Small intestine (tissue), 7 donors: ENCODE results near the gene TFB1M. TPM values are rescaled to one million over a fixed set of nuclear protein-coding genes. Genes with fewer than 3 reads are reported as not detected.

ENCODE experiments used
- DNase-seq, 2 donors: peaks; one replicate each; pipeline versions ENCODE4 v3.0.0 to v3.0.0-alpha.2; 2013
- FAIRE-seq: peaks from 2 replicates; lab custom pipeline; 2012; peaks lifted over from hg19 to GRCh38; lab: Jason Lieb, UNC
- H3K27ac ChIP-seq, 3 donors: one replicate each; pipeline ENCODE4 v1.5.1; 2013; ENCODE audit warnings: low read length in 2 of 3, mild to moderate bottlenecking in 2 of 3, control low read depth in 1 of 3, inconsistent platforms in 1 of 3, low read depth in 1 of 3, moderate library complexity in 1 of 3
- H3K27me3 ChIP-seq, 3 donors: one replicate each; pipeline ENCODE4 v1.6.1; 2013; ENCODE audit warnings: low read length in 3 of 3, inconsistent platforms in 1 of 3; ENCODE audit not compliant: control insufficient read depth in 3 of 3, insufficient read depth in 3 of 3
- H3K36me3 ChIP-seq, 3 donors: one replicate each; pipeline ENCODE4 v1.6.1; 2013; ENCODE audit warnings: low read length in 3 of 3, inconsistent platforms in 1 of 3, low read depth in 1 of 3, mild to moderate bottlenecking in 1 of 3, moderate library complexity in 1 of 3; ENCODE audit not compliant: control insufficient read depth in 3 of 3, insufficient read depth in 2 of 3
- H3K4me1 ChIP-seq, 3 donors: one replicate each; pipeline ENCODE4 v1.6.1; 2013; ENCODE audit warnings: low read length in 2 of 3, inconsistent platforms in 1 of 3, low read depth in 1 of 3, mild to moderate bottlenecking in 1 of 3, moderate library complexity in 1 of 3; ENCODE audit not compliant: control insufficient read depth in 3 of 3, insufficient read depth in 2 of 3
- H3K4me3 ChIP-seq, 3 donors: one replicate each; pipeline ENCODE4 v1.5.1; 2013; ENCODE audit warnings: low read length in 3 of 3, control low read depth in 1 of 3, inconsistent platforms in 1 of 3, low read depth in 1 of 3, mild to moderate bottlenecking in 1 of 3, moderate library complexity in 1 of 3
- H3K9me3 ChIP-seq, 2 donors: one replicate each; pipeline ENCODE4 v1.6.1; 2013; ENCODE audit warnings: low read depth in 1 of 2, low read length in 1 of 2; ENCODE audit not compliant: control insufficient read depth in 2 of 2, insufficient read depth in 1 of 2
- WGBS, 3 donors: extraction: QIAGEN DNeasy Blood & Tissue Kit; methylation state at CpG; one replicate each; pipeline ENCODE4 v1.1.7; 2013; 5-methylcytosine and 5-hydroxymethylcytosine counted together
- polyA plus RNA-seq, 4 donors: library from polyadenylated mRNA; stranded (reverse) in 3 of 4; unstranded in 1 of 4; fragments of 200-250 nt in 3 of 4; fragments of 120-200 nt in 1 of 4; gene quantifications; one replicate each; pipeline versions ENCODE4 v1.2.1 to v1.2.3, GENCODE V29; 2013
- donor health status: healthy with polysubstance abuse.
- donor health status: control.
- donor health status: control.
- donor health status: Bipolar disorder and iron deficiency.
- donor health status: healthy.

TFB1M gene
- polyA plus RNA-seq, 4 donors: 5.4 to 16.5 (median 14.3) TPM

GRCh38 chr6:155278319-155279049 is 35.8 kb downstream of the TFB1M start:
- no peak overlapping the region for H3K27ac ChIP-seq
- H3K36me3 ChIP-seq: peaks cover 2 to 19% (median 3%) of the 10 kb centered on the region in 3 donors
- FAIRE-seq: no peak
- no peaks in the 10 kb centered on the region for H3K9me3 ChIP-seq
- no peak overlapping the region for H3K4me3 ChIP-seq
- DNase-seq: no peak
- no peaks in the 10 kb centered on the region for H3K4me1 ChIP-seq
- WGBS, 3 donors: 95 to 98% (median 95%) methylated on average over 5 of the region's 5 CpGs
- no peaks in the 10 kb centered on the region for H3K27me3 ChIP-seq

- H3K4me3 ChIP-seq: no peak overlapping the region
- H3K36me3 ChIP-seq: peaks cover 2 to 16% (median 3%) of the 10 kb centered on the region in 3 donors
- H3K27me3 ChIP-seq: no peaks in the 10 kb centered on the region
- H3K9me3 ChIP-seq: no peaks in the 10 kb centered on the region
- DNase-seq: no peak
- H3K27ac ChIP-seq: no peak overlapping the region
- H3K4me1 ChIP-seq: no peaks in the 10 kb centered on the region
- no peak for FAIRE-seq
Observed at GRCh38 chr6:155276638-155277037, 37.6 kb downstream of the TFB1M start.

GRCh38 chr6:155275808-155276480 is 38.3 kb downstream of the TFB1M start:
- H3K4me3 ChIP-seq: no peak overlapping the region
- no peak overlapping the region for H3K27ac ChIP-seq
- H3K27me3 ChIP-seq: no peaks in the 10 kb centered on the region
- no peak for FAIRE-seq
- no peak for DNase-seq
- no peaks in the 10 kb centered on the region for H3K9me3 ChIP-seq
- peaks cover 2 to 14% (median 3%) of the 10 kb centered on the region in 3 donors for H3K36me3 ChIP-seq
- WGBS, 3 donors: 75 to 93% (median 85%) methylated on average over 10 of the region's 10 CpGs
- no peaks in the 10 kb centered on the region for H3K4me1 ChIP-seq

- H3K36me3 ChIP-seq: peaks cover 0 to 11% (median 3%) of the 10 kb centered on the region in 3 donors
- no peaks in the 10 kb centered on the region for H3K27me3 ChIP-seq
- WGBS, 3 donors: 72 to 92% (median 88%) methylated on average over 1 of the region's 1 CpG
- DNase-seq (no peak), FAIRE-seq (no peak)
- H3K4me1 ChIP-seq: no peaks in the 10 kb centered on the region
- H3K4me3 ChIP-seq: no peak overlapping the region
- no peaks in the 10 kb centered on the region for H3K9me3 ChIP-seq
- H3K27ac ChIP-seq: no peak overlapping the region
Observed at GRCh38 chr6:155274533-155274932, 39.8 kb downstream of the TFB1M start.

- Histone ChIP-seq H3K27ac (no peak overlapping the region), H3K4me3 (no peak overlapping the region), H3K4me1 (no peaks in the 10 kb centered on the region), H3K27me3 (no peaks in the 10 kb centered on the region), H3K36me3 (peaks cover 0 to 11% (median 3%) of the 10 kb centered on the region in 3 donors), H3K9me3 (no peaks in the 10 kb centered on the region)
- 52 to 63% (median 53%) methylated on average over 2 of the region's 2 CpGs for WGBS, 3 donors
- DNase-seq: no peak
- no peak for FAIRE-seq
Observed at GRCh38 chr6:155274106-155274505, 40.2 kb downstream of the TFB1M start.

- Histone ChIP-seq H3K27ac (no peak overlapping the region), H3K27me3 (no peaks in the 10 kb centered on the region), H3K4me3 (no peak overlapping the region), H3K4me1 (no peaks in the 10 kb centered on the region), H3K36me3 (peaks cover 0 to 7% (median 3%) of the 10 kb centered on the region in 3 donors), H3K9me3 (no peaks in the 10 kb centered on the region)
- FAIRE-seq: no peak
- 57 to 71% (median 59%) methylated on average over 3 of the region's 3 CpGs for WGBS, 3 donors
- DNase-seq: peak in 1 of 2 donors; percentile 13
Observed at GRCh38 chr6:155273431-155273830, 40.9 kb downstream of the TFB1M start.

GRCh38 chr6:155272353-155273232 is 41.7 kb downstream of the TFB1M start:
- no peaks in the 10 kb centered on the region for H3K4me1 ChIP-seq

GRCh38 chr6:155271145-155271544 is 43.1 kb downstream of the TFB1M start:
- no peaks in the 10 kb centered on the region for H3K4me1 ChIP-seq
- no peaks in the 10 kb centered on the region for H3K9me3 ChIP-seq
- no peak overlapping the region for H3K4me3 ChIP-seq
- H3K36me3 ChIP-seq: peaks cover 0 to 12% (median 3%) of the 10 kb centered on the region in 3 donors
- H3K27me3 ChIP-seq: no peaks in the 10 kb centered on the region
- FAIRE-seq (no peak), DNase-seq (no peak)
- H3K27ac ChIP-seq: no peak overlapping the region

More at GRCh38 chr6:155272353-155273232, 41.7 kb downstream of the TFB1M start:
- Histone ChIP-seq H3K27ac (peak overlapping the region in 1 of 3 donors; percentile 61), H3K9me3 (no peaks in the 10 kb centered on the region), H3K27me3 (no peaks in the 10 kb centered on the region), H3K4me3 (no peak overlapping the region), H3K36me3 (peaks cover 0 to 7% (median 3%) of the 10 kb centered on the region in 3 donors)
- WGBS, 3 donors: 73 to 93% (median 90%) methylated on average over 8 of the region's 8 CpGs
- FAIRE-seq (no peak), DNase-seq (no peak)
